CD4-positive, alpha-beta T cell treated with Interleukin-17A for 4 hours (primary cell): ENCODE results near the gene NRN1L.
"Not testable (repeated sequence)": the region's sequence is repeated elsewhere in the genome, so short reads cannot be mapped to it uniquely, and the experiment has no call there.

Source experiments
- DNase-seq: peaks from one replicate; pipeline ENCODE4 v3.0.0-alpha.2; 2020; ENCODE audit warnings: mixed read lengths

NRN1L gene

GRCh38 chr16:67883872-67884261, 818 bp upstream of the NRN1L start:
- peak; percentile 83 for DNase-seq

- no peak for DNase-seq
These were observed 860 bp downstream of the NRN1L start for GRCh38 chr16:67885545-67885944.

GRCh38 chr16:67885976-67886375, 1.3 kb downstream of the NRN1L start:
- DNase-seq = no peak

- DNase-seq = no peak
These were observed 1.7 kb downstream of the NRN1L start for GRCh38 chr16:67886387-67886786.

- DNase-seq = no peak
These were observed 3.6 kb downstream of the NRN1L start for GRCh38 chr16:67888331-67888730.

- no peak for DNase-seq
These were observed 7.7 kb downstream of the NRN1L start for GRCh38 chr16:67892375-67892774.

- peak; percentile 99 for DNase-seq
These were observed 8.4 kb downstream of the NRN1L start, which contains the start of gene PSKH1 for GRCh38 chr16:67892899-67893742. Gene PSKH1 (plus strand): TSS chr16:67893254. CDS start chr16:67908750, 15,496 bp downstream.

- DNase-seq = no peak
These were observed 9.2 kb downstream of the NRN1L start for GRCh38 chr16:67893743-67894399.

GRCh38 chr16:67897231-67897630, 12.5 kb downstream of the NRN1L start:
- DNase-seq = no peak

GRCh38 chr16:67901734-67902133, 17.0 kb downstream of the NRN1L start:
- DNase-seq = no peak

GRCh38 chr16:67902831-67903230, 18.1 kb downstream of the NRN1L start:
- DNase-seq = no peak

GRCh38 chr16:67907397-67908180, 22.9 kb downstream of the NRN1L start:
- DNase-seq = no peak

GRCh38 chr16:67909056-67909742, 24.5 kb downstream of the NRN1L start:
- DNase-seq = no peak

- no peak for DNase-seq
These were observed 25.5 kb downstream of the NRN1L start for GRCh38 chr16:67910158-67910557.

GRCh38 chr16:67914758-67915495, 30.2 kb downstream of the NRN1L start:
- no peak for DNase-seq

GRCh38 chr16:67915496-67915769, 30.7 kb downstream of the NRN1L start:
- DNase-seq = not testable (repeated sequence)

GRCh38 chr16:67915831-67916723, 31.4 kb downstream of the NRN1L start:
- no peak for DNase-seq

GRCh38 chr16:67917140-67917851, 32.6 kb downstream of the NRN1L start:
- DNase-seq = no peak

GRCh38 chr16:67917852-67918236, 33.2 kb downstream of the NRN1L start:
- peak; percentile 50 for DNase-seq

GRCh38 chr16:67919622-67920221, 35.0 kb downstream of the NRN1L start:
- DNase-seq = no peak
